D721Med (cell line): ENCODE data around the gene POLR3E.

Experiments used
- DNase-seq: peaks from one replicate; pipeline ENCODE4 v3.0.0; 2011; ENCODE audit warnings: low spot score; ENCODE audit not compliant: insufficient read length
- FAIRE-seq: peaks from 2 replicates; lab custom pipeline; 2011; peaks lifted over from hg19 to GRCh38; lab: Jason Lieb, UNC
- TF ChIP-seq, protein P1 (sequence below): IDR thresholded peaks from 2 replicates; pipeline ENCODE4 v1.5.1; 2012; ENCODE audit warnings: mild to moderate bottlenecking, control low read depth; ENCODE audit not compliant: insufficient read depth; ENCODE audit errors: missing control alignments

Gene POLR3E, protein sequence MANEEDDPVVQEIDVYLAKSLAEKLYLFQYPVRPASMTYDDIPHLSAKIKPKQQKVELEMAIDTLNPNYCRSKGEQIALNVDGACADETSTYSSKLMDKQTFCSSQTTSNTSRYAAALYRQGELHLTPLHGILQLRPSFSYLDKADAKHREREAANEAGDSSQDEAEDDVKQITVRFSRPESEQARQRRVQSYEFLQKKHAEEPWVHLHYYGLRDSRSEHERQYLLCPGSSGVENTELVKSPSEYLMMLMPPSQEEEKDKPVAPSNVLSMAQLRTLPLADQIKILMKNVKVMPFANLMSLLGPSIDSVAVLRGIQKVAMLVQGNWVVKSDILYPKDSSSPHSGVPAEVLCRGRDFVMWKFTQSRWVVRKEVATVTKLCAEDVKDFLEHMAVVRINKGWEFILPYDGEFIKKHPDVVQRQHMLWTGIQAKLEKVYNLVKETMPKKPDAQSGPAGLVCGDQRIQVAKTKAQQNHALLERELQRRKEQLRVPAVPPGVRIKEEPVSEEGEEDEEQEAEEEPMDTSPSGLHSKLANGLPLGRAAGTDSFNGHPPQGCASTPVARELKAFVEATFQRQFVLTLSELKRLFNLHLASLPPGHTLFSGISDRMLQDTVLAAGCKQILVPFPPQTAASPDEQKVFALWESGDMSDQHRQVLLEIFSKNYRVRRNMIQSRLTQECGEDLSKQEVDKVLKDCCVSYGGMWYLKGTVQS

DNA sequence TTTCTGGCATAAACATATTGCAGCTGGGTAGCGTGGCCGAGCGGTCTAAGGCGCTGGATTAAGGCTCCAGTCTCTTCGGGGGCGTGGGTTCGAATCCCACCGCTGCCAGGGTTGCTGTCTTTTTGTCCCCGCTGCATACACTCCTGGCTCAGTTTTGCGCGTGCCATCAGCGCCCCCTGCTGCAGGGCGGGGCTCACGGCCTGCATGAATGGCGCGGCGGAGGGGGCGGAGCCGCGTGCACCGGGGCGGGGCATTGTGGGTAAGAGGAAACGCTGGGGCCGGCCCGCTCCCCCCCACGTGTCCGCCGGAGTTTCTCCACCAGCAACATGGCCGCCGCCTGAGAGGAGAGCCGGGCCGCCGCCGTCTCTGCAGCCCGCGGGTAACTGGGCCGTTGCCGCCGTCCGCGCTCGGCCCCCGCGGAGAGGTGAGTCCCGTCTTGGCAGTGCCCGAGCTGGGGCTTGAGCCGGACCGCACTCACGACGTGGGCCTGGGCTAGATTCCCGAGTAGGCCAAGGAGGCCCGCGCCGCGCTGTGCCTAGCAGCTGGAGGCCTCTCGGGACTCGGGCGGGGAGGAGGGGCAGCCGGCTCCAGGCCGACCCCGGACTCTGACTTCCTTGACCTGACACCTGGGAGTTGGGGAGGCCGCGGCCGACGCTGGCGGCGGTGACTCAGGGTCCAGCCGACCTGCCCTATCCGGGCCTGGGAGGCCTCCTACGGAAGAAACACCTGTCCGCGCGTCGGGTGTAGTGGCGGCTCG is at the start of gene POLR3E:
TSS of gene POLR3E (plus strand) at position 296 of the 757 bp plus-strand sequence. CDS start 5,560 bp downstream, outside the sequence.
- FAIRE-seq = no peak
- peak; percentile 37 for DNase-seq
- TF ChIP-seq, protein P1, sequence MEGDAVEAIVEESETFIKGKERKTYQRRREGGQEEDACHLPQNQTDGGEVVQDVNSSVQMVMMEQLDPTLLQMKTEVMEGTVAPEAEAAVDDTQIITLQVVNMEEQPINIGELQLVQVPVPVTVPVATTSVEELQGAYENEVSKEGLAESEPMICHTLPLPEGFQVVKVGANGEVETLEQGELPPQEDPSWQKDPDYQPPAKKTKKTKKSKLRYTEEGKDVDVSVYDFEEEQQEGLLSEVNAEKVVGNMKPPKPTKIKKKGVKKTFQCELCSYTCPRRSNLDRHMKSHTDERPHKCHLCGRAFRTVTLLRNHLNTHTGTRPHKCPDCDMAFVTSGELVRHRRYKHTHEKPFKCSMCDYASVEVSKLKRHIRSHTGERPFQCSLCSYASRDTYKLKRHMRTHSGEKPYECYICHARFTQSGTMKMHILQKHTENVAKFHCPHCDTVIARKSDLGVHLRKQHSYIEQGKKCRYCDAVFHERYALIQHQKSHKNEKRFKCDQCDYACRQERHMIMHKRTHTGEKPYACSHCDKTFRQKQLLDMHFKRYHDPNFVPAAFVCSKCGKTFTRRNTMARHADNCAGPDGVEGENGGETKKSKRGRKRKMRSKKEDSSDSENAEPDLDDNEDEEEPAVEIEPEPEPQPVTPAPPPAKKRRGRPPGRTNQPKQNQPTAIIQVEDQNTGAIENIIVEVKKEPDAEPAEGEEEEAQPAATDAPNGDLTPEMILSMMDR = peak; percentile 89

DNA sequence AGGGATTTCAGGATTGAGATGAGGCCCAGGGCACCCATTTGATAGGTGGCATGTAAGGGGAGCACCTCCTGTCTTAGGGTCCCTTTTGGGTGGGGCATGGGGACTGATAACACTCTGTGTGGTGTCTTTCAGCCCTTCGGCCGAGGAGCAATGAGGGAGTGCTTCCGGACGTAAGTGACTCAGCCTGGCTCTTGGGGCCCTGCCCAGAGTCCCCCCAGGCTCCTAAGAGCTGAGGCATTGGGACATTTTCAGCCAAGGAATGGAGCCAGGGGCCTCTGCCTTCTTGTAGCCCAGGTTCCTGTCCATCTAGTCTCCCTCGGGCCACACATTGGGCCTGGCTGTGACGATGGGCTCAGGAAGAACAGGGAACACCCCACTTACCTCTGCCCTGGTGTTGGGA is 46.7 kb upstream of the POLR3E start:
- no peak for DNase-seq
- TF ChIP-seq, protein P1 = no peak
- no peak for FAIRE-seq

DNA sequence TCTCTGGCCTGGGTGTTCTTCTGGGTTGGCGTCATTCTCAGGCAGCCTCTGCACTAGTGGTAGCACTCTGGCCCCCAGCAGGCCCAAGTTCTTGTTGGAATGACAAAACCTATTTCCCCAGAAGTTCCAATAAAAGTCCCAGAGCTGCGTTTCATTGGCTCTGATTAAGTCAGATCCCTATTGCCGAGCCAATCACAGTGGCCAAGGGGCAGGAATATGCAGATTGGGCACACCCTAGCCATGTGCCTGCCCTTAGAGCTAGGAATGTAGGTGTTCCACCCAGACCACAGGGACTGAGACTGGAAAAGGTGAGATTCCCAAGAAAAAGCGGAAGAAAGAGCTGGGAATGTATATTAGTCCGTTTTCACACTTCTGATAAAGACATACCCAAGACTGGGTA is 44.9 kb upstream of the POLR3E start:
- no peak for DNase-seq
- TF ChIP-seq, protein P1 = no peak
- FAIRE-seq = no peak

DNA sequence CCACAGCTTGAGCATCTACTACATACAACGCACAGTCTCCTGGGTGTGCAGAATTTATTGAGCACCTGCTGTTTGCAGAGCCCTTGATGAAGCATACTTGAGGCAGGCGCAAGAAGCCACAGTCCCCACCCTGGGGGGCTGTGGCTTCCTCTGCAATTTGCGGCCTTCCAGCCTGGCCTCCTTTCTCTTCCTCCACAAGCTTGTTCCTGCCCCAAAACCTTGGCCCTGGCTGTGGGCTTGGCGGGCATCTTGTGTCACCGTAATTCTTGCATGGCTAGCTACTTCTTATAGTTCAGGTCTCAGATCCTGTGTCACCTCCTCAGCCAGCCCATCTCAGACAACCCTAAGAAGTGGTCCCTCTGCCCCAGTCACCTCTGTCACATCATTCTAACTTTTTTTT is 43.9 kb upstream of the POLR3E start:
- TF ChIP-seq, protein P1 = no peak
- DNase-seq = no peak
- no peak for FAIRE-seq

DNA sequence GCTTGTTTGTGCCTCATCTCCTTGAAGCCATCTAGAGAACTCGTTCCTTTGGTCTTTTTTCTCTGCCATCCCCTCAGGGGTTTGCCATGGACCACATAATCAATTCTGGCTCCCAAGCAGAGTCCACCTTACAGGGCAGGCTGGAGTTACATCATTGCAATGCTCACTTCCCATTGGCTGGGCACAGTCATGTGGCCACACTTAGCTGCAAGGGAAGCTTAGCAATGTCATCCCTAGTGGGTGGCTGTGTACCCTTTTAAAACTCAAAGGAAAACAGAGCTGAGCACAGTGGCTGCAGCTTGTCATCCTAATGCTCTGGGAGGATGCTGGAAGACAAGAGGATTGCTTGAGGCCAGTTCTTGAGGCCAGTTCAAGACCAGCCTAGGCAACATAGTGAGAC is 41.9 kb upstream of the POLR3E start:
- TF ChIP-seq, protein P1 = no peak
- FAIRE-seq (no peak), DNase-seq (no peak)

DNA sequence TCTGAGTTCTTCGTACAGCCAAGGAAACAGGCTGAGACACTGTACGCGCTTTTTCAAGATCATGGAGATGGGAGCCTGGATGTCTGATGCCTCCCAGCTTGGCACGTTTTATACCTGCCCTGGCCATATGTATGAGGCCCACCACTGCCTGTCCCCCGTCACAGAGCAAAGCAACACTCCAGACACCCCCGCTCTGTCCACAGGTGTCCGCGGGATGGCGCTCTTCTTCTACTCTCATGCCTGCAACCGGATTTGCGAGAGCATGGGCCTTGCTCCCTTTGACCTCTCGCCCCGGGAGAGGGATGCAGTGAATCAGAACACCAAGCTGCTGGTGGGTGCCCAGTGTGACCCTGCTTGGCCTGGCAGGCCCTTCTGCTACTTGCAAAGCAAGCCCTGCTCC is 39.8 kb upstream of the POLR3E start:
- FAIRE-seq (no peak), DNase-seq (no peak)
- TF ChIP-seq, protein P1 = no peak
